Measurements from ENCODE around the gene GALNT9. TPM values are rescaled to one million over a fixed set of nuclear protein-coding genes. Genes with fewer than 3 reads are reported as not detected.

Gene GALNT9
- total and polyA plus RNA-seq, 10 donors = 0.20 to 2.4 (median 0.84) TPM

- no peaks in the 10 kb centered on the region for H3K36me3 ChIP-seq
- 41 to 47% (median 45%) methylated on average over 22 to 24 of the region's 24 CpGs for WGBS, 5 donors
Observed at GRCh38 chr12:132342251-132343227, 13.2 kb upstream of the GALNT9 start.

GRCh38 chr12:132341318-132342050 lies 12.1 kb upstream of the GALNT9 start:
- TF ChIP-seq POLR2AphosphoS5 (IDR thresholded peaks at IDR 0.05) (no peak), CTCF (IDR thresholded peaks at IDR 0.05 in 8 of 11, conservative IDR thresholded peaks at IDR 0.05 in 3 of 11) (no peak), POLR2A (IDR thresholded peaks at IDR 0.05) (no peak)
- WGBS, 5 donors = 75 to 84% (median 78%) methylated on average over 23 to 40 of the region's 40 CpGs
- Histone ChIP-seq H3K27ac (no peak overlapping the region), H3K4me3 (no peak overlapping the region), H3K36me3 (no peaks in the 10 kb centered on the region), H3K9me3 (no peaks in the 10 kb centered on the region), H3K4me1 (peaks cover 0 to 17% (median 3%) of the 10 kb centered on the region in 6 donors), H3K27me3 (replicated peaks in 1 of 7) (peaks cover 0 to 84% (median 9%) of the 10 kb centered on the region in 7 donors)
- intact Hi-C loops (cut with DNase I; ENCODE audit: low total_unique reads) = no loop called here
- DNase-seq = no peak

More at GRCh38 chr12:132342251-132343227, 13.2 kb upstream of the GALNT9 start:
- no peak overlapping the region for H3K27ac ChIP-seq
- peaks cover 0 to 81% (median 6%) of the 10 kb centered on the region in 7 donors for H3K27me3 ChIP-seq (replicated peaks in 1 of 7)
- intact Hi-C loops (cut with DNase I; ENCODE audit: low total_unique reads) = no loop called here
- TF ChIP-seq POLR2AphosphoS5 (IDR thresholded peaks at IDR 0.05) = no peak
- TF ChIP-seq CTCF (IDR thresholded peaks at IDR 0.05 in 8 of 11, conservative IDR thresholded peaks at IDR 0.05 in 3 of 11) = peak in 5 of 11 experiments; percentile 13 to 42 (median 40)
- H3K4me3 ChIP-seq = peak overlapping the region in 1 of 8 donors; percentile 11
- no peak for DNase-seq
- peaks cover 0 to 17% (median 3%) of the 10 kb centered on the region in 6 donors for H3K4me1 ChIP-seq
- no peaks in the 10 kb centered on the region for H3K9me3 ChIP-seq

GRCh38 chr12:132340266-132341035 lies 11.1 kb upstream of the GALNT9 start:
- H3K4me1 ChIP-seq = peaks cover 0 to 17% (median 3%) of the 10 kb centered on the region in 6 donors
- H3K27ac ChIP-seq = no peak overlapping the region
- WGBS, 5 donors = 85 to 91% (median 89%) methylated on average over 41 to 43 of the region's 43 CpGs
- no peaks in the 10 kb centered on the region for H3K36me3 ChIP-seq
- H3K4me3 ChIP-seq = no peak overlapping the region
- DNase-seq = no peak
- H3K27me3 ChIP-seq (replicated peaks in 1 of 7) = peaks cover 0 to 87% (median 10%) of the 10 kb centered on the region in 7 donors
- no peak for TF ChIP-seq POLR2AphosphoS5 (IDR thresholded peaks at IDR 0.05)
- TF ChIP-seq POLR2A (IDR thresholded peaks at IDR 0.05) = no peak
- TF ChIP-seq CTCF (IDR thresholded peaks at IDR 0.05 in 8 of 11, conservative IDR thresholded peaks at IDR 0.05 in 3 of 11) = no peak
- H3K9me3 ChIP-seq = no peaks in the 10 kb centered on the region
- intact Hi-C loops (cut with DNase I; ENCODE audit: low total_unique reads) = no loop called here
